Pancreas (tissue), 10 donors: ENCODE data around the gene ATIC. TPM values are rescaled to one million over a fixed set of nuclear protein-coding genes. Genes with fewer than 3 reads are reported as not detected.

ENCODE experiments used
- ATAC-seq, 4 donors: fragments of 200-7000 bp; cut with Tn5 transposase; one replicate each; pipeline versions ENCODE4 v1.8.0 to v1.9.1; 2020; ENCODE audit warnings: mild to moderate bottlenecking in 4 of 4, moderate library complexity in 4 of 4
- DNase-seq, 6 donors: peaks; one replicate each; pipeline ENCODE4 v3.0.0-alpha.2; 2020
- FAIRE-seq: peaks from 2 replicates; lab custom pipeline; 2012; peaks lifted over from hg19 to GRCh38; lab: Jason Lieb, UNC
- H3K27ac ChIP-seq, 4 donors: fragments of 200-600 bp; sonication (generic); 1 replicate in 3 of 4; 2 replicates in 1 of 4; pipeline versions ENCODE4 v1.5.0 to v1.8.0; 2020
- H3K27me3 ChIP-seq, 4 donors: fragments of 200-600 bp; one replicate each; pipeline ENCODE4 v1.8.0; 2021
- H3K36me3 ChIP-seq, 3 donors: fragments of 200-600 bp; sonication (generic) in 1 of 3; one replicate each; pipeline versions ENCODE4 v1.5.0 to v1.8.0; 2020 to 2021
- H3K4me1 ChIP-seq, 3 donors: fragments of 200-600 bp; one replicate each; pipeline ENCODE4 v1.8.0; 2021
- H3K4me3 ChIP-seq, 4 donors: fragments of 200-600 bp; sonication (generic) in 2 of 4; one replicate each; pipeline versions ENCODE4 v1.5.0 to v1.8.0; 2020 to 2021
- H3K9me3 ChIP-seq, 4 donors: fragments of 200-600 bp; one replicate each; pipeline ENCODE4 v1.8.0; 2021
- CTCF ChIP-seq, 4 donors: fragments of 200-600 bp; sonication (generic) in 3 of 4; IDR thresholded peaks; one replicate each; pipeline versions ENCODE4 v1.5.0 to v1.8.0; 2021; ENCODE audit warnings: antibody characterized with exemption in 4 of 4
- WGBS, 2 donors: extraction: QIAGEN DNeasy Blood & Tissue Kit; methylation state at CpG; one replicate each; pipeline ENCODE4 v1.1.7; 2013; 5-methylcytosine and 5-hydroxymethylcytosine counted together
- intact Hi-C, 3 donors: fragments of 100-400 bp; cut with DNase I; formaldehyde crosslinking; loops; one replicate each; pipeline versions ENCODE4 v1.11.1 to v1.14.2; 2022
- polyA plus RNA-seq, 2 donors: library from polyadenylated mRNA; stranded (reverse); fragments of 200-250 nt; gene quantifications; one replicate each; pipeline ENCODE4 v1.2.3, GENCODE V29; 2013
- total RNA-seq, 6 donors: library from RNA; stranded (reverse); fragmentation: NEBNext Ultra II Directional in 4 of 6; extraction: Animal tissue kit (Norgen Biotek cat#: 25700) in 4 of 6; gene quantifications; one replicate each; pipeline versions ENCODE4 v1.2.1 to v1.2.4, GENCODE V29; 2021 to 2023
- donor health status: healthy with polysubstance abuse.
- donor health status: DM: no; HTN: no; CAD: no; lungs with moderate emphysema.
- donor health status: DM: no; HTN: no; CAD: no.
- donor health status: control.
- donor health status: control.
- donor health status: Bipolar disorder and iron deficiency.
- donor health status: DM: yes; HTN: yes; CAD: no.
- donor health status: DM: no; HTN: no; CAD: no.
- donor health status: DM: no; HTN: no; CAD: no.
- donor health status: DM: yes; HTN: yes; CAD: no.

The ATIC gene
- total and polyA plus RNA-seq, 8 donors, result 38.6 to 73.2 (median 45.6) TPM

DNA sequence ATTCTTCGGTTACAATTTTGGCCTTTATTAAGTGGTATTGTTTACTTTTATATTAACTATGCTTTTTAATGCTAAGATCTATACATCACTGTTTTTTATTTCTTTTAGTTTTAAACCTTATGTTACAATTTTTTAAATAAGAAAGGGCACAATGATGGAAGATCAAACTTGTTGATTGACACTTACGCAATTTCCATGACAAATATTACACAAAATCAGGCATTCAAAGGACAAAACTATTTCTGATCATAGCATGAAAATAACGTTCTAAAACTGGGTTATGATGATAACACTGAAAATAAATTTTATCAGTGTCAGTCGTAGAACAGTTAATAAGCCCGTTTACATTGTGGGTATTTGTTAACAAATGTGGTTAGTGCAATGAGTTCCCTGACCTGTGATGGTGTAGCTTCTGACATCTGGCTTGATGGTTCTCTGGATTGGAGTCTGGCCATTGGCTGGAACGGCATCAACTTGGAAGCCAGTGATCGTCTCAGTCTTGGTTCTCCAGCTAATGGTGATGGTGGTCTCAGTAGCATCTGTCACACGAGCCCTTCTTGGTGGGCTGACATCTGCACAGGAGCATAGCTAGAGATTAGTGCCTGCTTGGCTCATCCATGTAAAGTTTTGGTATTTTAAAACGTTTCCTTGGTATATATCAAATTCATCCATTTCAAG is 64.4 kb downstream of the ATIC start:
- no peak for ATAC-seq
- no peaks in the 10 kb centered on the region for H3K36me3 ChIP-seq
- H3K27me3 ChIP-seq, result no peaks in the 10 kb centered on the region
- H3K4me3 ChIP-seq, result no peak overlapping the region
- H3K9me3 ChIP-seq, result no peaks in the 10 kb centered on the region
- no peaks in the 10 kb centered on the region for H3K4me1 ChIP-seq
- intact Hi-C loops, result no loop called here
- no peak overlapping the region for H3K27ac ChIP-seq
- no peak for DNase-seq
- TF ChIP-seq CTCF (IDR thresholded peaks at IDR 0.05), result no peak
- FAIRE-seq, result no peak
- 73 to 85% methylated on average over 9 of the region's 9 CpGs for WGBS, 2 donors

- FAIRE-seq (no peak), ATAC-seq (no peak), DNase-seq (no peak)
- no peak for TF ChIP-seq CTCF (IDR thresholded peaks at IDR 0.05)
- Histone ChIP-seq H3K4me1 (no peaks in the 10 kb centered on the region), H3K27me3 (no peaks in the 10 kb centered on the region), H3K27ac (no peak overlapping the region), H3K4me3 (no peak overlapping the region), H3K36me3 (no peaks in the 10 kb centered on the region), H3K9me3 (no peaks in the 10 kb centered on the region)
- 95 to 97% methylated on average over 2 of the region's 2 CpGs for WGBS, 2 donors
- intact Hi-C loops, result no loop called here
Measured at GRCh38 chr2:215377283-215377682, 65.4 kb downstream of the ATIC start.

DNA sequence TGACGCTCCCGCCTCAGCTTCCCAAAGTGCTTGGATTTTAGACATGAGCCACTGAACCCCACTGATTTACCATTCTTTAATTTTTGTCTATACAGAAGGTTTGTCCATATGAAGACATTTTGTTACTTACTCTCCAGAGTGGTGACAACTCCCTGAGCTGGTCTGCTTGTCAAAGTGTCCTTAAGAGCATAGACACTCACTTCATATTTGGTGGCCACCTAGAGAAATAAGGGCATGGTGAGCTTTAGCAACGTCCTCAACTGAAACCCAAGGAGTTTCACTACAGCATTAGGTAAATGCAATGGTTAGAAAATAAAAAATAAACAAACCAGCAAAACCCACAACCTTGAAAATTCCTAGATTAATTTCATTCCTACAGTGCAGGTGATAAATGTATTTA is 66.2 kb downstream of the ATIC start:
- H3K4me3 ChIP-seq, result no peak overlapping the region
- DNase-seq, result no peak
- H3K27ac ChIP-seq, result no peak overlapping the region
- ATAC-seq, result no peak
- H3K4me1 ChIP-seq, result no peaks in the 10 kb centered on the region
- 92 to 95% methylated on average over 3 of the region's 3 CpGs for WGBS, 2 donors
- H3K9me3 ChIP-seq, result no peaks in the 10 kb centered on the region
- no peak for TF ChIP-seq CTCF (IDR thresholded peaks at IDR 0.05)
- no peaks in the 10 kb centered on the region for H3K36me3 ChIP-seq
- FAIRE-seq, result no peak
- intact Hi-C loops, result no loop called here
- H3K27me3 ChIP-seq, result no peaks in the 10 kb centered on the region

GRCh38 chr2:215379039-215379438 is 67.2 kb downstream of the ATIC start:
- Histone ChIP-seq H3K36me3 (no peaks in the 10 kb centered on the region), H3K27ac (no peak overlapping the region), H3K27me3 (no peaks in the 10 kb centered on the region), H3K4me3 (no peak overlapping the region), H3K4me1 (no peaks in the 10 kb centered on the region), H3K9me3 (no peaks in the 10 kb centered on the region)
- no peak for TF ChIP-seq CTCF (IDR thresholded peaks at IDR 0.05)
- ATAC-seq (no peak), FAIRE-seq (no peak), DNase-seq (no peak)
- WGBS, 2 donors, result 90 to 91% methylated on average over 7 of the region's 7 CpGs
- intact Hi-C loops, result no loop called here

DNA sequence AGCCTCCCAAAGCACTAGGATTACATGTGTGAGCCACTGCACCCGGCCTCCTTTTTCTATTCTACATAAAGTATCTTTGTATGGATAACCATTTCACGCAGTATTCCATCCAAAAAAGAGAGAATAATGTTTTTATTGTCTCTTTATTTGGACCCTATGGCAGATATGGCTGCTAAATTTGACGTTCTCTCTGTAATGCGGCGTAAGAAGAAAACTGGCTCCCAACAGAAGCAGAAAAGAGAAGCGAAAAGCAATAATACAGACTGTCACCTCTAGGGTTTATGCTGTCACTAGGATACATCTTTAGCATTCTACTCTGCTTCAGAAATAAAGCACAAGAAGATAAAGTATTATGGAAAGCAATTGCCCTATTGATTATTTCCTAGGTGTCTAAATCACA is 68.1 kb downstream of the ATIC start:
- no peak for TF ChIP-seq CTCF (IDR thresholded peaks at IDR 0.05)
- FAIRE-seq, result no peak
- intact Hi-C loops, result no loop called here
- WGBS, 2 donors, result 89 to 94% methylated on average over 6 of the region's 6 CpGs
- Histone ChIP-seq H3K9me3 (no peaks in the 10 kb centered on the region), H3K27ac (no peak overlapping the region), H3K27me3 (no peaks in the 10 kb centered on the region), H3K4me1 (no peaks in the 10 kb centered on the region), H3K36me3 (no peaks in the 10 kb centered on the region), H3K4me3 (no peak overlapping the region)
- ATAC-seq, result no peak
- no peak for DNase-seq
